GM18526 (cell line): ENCODE measurements around the gene ZNF324.

ENCODE experiments used
- POLR2A ChIP-seq: IDR thresholded peaks from 3 replicates; pipeline ENCODE4 v1.6.1; 2011; ENCODE audit not compliant: insufficient read length; ENCODE audit errors: extremely low read depth

Gene ZNF324

DNA sequence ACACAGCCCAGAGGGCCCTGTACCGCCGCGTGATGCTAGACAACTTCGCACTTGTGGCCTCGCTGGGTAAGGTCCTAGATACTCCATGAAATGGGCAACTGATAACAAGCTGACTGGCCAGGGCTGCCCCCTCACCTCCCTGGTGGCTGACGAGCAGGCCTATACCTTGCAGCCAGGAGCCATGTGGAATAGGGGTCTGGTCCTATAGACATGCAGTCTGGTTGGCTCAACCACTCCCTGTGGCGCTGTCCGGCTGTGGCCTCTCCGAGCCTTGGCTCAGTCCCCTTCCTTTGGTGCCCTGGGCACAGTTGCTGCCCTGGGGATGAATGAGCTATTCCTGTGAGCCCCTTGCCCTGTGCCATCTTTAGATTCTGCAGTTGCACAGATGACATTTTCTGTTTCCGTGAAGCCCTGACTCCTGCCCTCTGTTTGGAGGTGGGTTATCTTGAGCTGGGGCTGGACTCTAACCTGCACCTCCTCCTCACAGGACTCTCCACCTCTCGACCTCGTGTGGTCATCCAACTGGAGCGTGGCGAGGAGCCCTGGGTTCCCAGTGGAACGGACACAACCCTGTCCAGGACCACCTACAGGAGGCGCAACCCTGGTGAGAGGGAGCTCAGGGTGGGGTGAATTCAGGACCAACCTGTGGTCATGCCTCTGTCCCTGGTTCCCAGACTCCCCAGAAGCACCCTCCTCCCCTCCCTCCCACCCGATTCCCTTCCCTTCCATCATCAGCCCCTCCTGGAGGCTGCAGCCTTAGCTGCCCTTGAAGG is 2.5 kb downstream of the ZNF324 start:
- no peak for TF ChIP-seq POLR2A

DNA sequence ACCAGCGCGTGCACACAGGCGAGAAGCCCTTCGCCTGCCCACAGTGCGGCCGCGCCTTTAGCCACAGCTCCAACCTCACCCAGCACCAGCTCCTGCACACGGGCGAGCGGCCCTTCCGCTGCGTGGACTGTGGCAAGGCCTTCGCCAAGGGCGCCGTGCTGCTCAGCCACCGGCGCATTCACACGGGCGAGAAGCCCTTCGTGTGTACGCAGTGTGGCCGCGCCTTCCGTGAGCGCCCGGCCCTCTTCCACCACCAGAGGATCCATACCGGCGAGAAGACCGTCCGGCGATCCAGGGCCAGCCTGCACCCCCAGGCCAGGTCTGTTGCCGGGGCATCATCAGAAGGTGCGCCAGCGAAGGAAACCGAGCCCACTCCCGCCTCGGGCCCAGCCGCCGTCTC is 4.9 kb downstream of the ZNF324 start:
- TF ChIP-seq POLR2A: no peak

DNA sequence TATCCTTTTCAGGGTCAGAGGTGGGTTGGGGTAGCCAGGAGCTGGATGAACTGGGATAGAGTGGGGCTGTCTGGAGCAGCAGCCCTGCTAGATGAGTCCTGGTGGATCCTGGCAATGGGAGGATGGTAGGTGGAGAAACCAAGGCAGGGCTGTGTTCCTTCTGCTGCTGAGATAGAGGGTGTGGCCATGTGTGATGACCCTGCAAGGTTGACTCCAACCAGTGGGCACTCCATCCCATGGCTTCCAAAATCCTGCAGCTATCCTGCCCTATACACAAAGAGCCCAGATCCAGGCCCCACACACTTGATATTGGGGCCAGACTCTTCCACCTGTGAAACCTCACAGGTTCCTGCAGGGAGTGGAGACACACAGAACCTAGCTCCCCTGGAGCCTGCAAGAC is 6.9 kb downstream of the ZNF324 start:
- TF ChIP-seq POLR2A: no peak

DNA sequence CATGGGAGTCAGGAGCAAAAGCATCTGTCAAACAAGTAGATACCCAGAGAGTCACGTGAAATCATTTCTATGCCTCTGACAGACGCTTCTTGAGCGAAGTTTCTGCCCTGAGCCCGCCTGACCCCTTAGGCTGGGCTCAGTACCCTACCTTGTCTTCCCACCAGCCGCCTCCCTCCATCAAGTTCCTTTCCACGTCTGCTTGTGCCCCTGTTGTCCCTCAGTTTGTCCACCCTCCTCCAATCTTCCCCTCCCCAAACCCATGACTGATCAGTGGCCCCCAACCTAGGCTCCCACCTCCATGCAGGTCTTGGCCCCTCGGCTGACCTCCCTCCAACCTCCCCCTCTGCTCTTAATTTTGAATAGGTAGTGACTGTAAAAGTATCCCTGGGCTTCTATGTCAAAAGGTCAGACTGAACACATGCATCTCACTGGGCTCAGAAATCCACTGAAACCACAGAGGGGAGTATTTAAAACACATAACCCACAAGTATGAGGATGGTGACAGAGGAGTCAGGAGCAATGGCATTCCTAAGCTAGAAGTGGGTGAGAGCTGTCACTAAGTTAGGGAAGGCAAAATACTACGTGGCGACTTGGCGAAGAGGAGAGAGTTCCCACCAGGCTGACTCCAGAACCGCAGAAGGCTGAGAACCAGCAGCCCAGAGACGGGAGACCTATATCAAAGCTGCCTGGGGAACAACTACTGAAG is 7.6 kb downstream of the ZNF324 start:
- TF ChIP-seq POLR2A: no peak

DNA sequence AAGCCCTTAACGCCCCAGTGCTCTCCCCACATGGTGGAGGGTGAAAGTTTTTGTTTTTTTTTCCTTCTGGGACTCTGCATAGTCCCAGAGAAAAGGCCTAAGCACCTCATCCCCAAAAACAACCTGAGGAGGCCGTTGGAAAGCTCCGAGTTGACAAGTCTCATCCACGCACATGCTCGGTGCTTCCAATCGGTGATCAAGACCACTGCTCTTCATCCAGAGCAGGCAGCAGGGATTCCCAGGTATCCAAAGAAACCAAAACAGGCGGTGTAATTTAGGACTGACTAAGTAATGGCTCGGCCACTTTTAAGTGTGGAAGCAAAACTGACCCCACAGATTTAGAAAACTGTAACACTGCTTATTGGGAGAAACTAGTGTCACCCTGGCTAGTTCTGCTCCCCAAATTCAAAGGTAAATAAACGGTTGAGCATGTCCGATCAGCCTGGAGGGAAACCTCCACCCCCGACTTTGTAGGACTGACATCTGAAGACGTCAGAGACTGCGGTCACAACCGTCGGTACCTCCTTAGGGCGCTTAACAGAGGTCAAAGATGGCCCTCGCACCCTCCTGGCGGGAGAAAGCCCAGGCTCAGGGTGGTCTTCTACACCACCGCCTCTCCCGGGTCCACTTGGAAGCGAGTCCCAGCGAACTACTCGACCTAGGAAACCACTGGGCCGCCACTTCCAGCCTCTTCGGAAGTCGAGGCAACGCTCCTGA is 8.3 kb downstream of the ZNF324 start:
- no peak for TF ChIP-seq POLR2A

DNA sequence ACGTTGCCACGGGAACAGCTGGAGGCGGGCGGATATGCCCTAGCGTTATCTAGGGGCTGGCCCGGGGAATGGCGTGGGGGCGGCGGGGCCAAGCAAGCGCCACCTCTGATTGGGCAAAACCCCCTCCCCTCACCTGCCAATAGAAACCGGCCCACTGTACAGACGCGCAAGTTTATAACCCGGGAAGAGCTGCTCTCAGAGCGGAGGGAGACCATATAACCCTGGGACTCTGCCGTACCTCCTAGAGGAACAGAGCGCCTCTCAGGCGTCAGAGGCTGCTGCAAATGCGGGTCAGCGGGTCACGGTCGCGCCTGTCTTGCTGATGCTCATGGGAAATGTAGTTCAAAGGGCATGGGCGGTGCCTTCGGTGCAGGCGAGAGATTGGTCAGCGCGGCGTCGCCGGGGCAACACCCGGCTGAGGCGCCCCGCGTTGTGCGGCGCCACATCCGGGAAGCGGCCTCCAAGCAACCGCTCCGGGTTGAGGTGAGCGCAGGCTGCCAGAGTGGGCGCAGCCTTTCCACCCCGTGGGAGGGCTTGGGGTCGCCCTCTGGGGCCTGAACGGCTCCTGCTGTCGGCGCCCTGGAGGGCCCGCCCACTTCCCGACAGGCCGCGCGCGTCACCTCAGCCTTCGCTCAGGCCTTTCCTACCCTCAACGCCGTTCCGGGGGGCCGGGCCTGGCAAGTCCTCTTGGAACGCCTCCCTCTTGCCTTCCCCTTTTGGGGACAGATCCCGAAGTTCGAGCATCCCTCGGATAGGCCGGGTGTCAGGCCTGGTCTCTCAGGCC is 9.0 kb downstream of the ZNF324 start, which contains the start of gene ZNF446:
Gene ZNF446, plus strand, starts transcription at position 639 of the 784 bp plus-strand sequence. CDS start 867 bp downstream, outside the sequence.
- peak; percentile 48 for TF ChIP-seq POLR2A

DNA sequence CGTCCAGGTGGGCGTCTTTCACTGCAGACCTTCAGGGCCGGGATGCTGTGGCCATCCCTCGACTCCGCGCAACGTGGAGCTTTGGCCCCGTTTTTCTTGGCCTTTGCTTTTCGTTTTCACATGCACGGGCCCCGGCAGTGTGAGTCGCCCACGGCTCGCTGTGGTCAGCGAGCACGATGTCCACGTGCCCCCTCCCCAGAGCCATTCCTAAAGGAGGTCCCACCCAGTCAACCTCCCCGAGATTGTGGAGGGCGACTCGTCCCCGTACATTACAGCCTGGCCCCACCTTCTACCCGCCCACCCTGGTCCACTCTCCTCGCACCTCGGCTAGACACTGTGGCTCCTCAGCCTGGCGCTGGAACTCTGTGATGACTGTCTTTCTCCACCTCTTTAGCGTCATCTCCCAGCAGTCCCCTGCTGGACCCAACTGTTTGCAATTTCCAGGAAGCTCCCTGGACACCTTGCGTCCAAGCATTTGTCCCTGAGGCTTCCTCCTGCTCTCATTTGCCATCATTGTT is 9.7 kb downstream of the ZNF324 start:
- no peak for TF ChIP-seq POLR2A

DNA sequence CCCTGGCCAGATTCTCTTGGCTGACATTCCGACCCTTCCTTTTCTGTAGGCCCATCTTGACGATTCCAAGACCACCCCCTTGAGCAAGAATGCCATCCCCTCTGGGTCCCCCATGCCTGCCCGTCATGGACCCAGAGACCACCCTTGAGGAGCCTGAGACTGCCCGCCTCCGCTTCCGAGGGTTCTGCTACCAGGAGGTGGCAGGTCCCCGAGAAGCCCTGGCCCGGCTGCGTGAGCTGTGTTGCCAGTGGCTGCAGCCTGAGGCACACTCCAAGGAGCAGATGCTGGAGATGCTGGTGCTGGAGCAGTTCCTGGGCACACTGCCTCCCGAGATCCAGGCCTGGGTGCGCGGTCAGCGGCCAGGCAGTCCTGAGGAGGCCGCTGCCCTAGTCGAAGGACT is 10.2 kb downstream of the ZNF324 start:
- no peak for TF ChIP-seq POLR2A

DNA sequence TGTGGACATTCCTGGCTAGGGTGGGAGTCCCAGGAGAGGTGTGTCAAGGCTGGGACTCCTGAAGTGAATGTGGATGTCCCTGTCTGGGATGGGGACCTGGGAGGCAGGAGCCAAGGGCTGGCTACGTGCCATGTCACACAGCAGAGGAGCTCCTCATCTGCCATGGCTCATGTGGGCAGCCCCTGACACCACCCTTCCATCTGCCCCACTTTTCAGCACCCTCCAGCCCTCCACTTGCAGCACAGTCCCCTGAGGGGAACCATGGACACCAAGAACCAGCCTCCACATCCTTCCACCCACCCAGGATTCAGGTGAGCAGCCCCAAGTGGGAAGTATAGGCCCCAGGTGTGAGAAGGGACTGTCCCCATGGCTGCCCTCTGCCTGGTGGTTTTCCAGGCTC is 11.0 kb downstream of the ZNF324 start:
- no peak for TF ChIP-seq POLR2A

DNA sequence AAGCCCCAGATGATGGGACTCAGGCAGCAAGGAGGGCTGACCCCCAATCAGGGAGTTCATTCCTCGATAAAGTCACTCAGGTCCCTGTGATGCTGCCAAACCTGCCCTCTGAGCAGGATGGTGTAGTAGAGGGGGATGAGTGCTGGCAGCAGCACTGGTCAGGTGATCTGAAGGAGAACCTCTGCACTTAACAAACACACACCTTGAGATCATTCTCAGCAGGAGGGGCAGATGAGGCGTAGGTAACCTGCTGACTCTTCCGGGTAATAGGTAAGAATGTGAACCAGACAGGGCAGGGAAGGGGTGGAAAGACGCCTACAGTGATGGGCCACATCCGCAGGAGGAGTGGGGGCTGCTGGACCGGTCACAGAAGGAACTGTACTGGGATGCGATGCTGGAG is 12.4 kb downstream of the ZNF324 start:
- TF ChIP-seq POLR2A: no peak

DNA sequence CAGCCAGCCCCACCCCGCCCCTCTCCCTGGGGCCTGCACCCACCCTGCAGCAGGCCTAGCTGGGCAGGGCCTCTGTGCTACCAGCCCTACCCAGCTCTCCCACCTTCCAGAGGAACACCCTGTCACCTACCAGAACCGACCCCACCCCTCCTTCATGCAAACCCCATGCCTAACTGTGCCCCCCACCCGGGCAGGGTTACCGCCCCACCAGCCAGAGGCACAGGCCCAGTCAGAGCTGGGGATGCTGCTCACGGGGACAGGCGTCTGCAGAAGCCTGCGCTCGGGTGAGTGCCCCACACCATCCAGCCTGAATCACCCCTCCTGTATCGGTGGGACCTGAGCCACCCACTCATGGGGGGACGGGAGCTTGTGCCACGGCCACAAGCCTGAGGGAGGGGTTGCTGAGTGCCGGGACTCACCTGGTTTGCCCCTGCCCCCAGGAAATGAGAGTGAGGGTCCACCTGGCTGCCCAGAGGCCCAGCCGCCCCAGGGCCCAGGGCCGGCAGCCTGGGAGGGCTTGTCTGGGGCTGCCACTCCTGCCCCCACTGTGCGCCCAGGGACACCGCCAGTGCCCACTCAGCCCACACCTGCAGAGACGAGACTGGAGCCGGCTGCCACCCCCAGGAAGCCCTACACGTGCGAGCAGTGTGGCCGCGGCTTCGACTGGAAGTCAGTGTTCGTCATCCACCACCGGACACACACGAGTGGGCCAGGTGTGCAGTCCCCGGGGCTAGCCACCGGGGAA is 13.0 kb downstream of the ZNF324 start:
- TF ChIP-seq POLR2A: no peak

DNA sequence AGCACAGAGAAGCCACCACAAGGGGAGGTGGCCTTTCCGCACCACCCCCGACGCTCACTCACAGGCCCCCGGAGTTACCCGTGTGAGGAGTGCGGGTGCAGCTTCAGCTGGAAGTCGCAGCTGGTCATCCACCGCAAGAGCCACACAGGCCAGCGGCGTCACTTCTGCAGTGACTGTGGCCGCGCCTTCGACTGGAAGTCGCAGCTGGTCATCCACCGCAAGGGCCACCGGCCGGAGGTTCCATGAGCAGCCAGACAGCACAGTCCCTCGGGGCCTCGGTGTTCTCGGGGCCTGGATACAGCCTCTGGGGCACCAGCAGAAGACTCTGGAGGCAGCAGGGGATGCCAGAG is 13.6 kb downstream of the ZNF324 start:
- TF ChIP-seq POLR2A: no peak

DNA sequence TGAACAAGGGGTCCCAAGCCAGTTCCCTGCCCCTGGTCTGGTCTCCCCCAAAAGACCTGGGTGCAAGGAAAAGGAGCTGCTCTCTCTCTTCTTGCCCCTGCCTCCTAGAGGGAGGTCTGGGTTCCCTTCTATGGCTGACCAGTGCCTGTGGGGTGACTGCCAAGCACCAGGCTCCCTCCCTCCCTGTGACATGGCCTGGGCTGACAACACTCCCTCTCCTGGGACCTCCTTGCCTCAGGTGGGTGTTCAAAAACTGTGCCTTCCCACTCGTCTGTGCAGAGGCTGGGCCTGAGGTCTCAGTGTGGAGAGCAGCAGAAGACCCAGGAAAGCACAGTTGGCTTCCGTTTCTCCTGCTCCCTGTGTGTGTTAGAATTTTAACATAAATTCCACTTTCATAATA is 14.0 kb downstream of the ZNF324 start:
- no peak for TF ChIP-seq POLR2A

DNA sequence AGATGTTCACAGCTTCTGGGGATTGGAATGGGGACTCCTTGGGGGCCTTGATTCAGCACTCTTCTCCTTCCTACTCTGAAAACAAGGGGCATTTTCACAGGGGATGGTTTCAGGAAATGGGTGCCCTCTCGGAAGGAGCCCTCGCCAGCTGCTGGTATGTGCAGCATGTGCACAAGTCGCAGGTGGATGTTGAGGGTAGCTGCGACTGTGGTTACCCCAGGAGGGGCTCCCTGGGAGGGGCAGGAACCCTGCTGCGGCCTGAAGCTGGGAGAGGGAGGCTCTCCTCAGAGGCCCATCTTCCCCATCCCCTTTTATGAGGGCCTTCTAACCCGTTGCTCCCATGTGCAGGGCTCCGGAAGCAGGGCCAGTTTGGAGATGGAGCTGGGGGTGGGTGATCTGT is 15.5 kb downstream of the ZNF324 start:
- no peak for TF ChIP-seq POLR2A
